ENCODE results near the gene RNF126.

Gene RNF126

DNA sequence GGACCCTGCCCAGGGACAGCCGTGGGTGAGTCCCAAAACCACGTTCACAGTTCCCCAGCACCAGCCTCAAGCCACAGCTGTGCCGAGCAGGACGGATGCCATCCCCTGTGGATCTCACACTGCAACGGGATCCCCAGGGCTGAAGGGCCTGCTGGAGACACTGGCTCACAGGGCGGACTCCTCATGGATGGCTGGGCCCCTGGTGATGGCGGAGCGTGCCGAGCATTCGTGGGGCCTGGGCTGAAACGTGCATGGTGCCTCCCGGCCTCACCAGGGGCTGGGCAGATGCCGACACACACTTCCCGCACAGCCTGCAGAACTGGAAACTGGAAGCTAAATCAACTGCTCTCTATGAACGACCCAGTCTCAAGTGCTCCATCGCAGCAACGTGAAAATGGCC, 9.6 kb downstream of the RNF126 start:
- ChIA-PET POLR2A (no interaction called here), CTCF (no interaction called here)
- no peak for DNase-seq (ENCODE audit: extremely low spot score)
- no peak for TF ChIP-seq TARDBP (IDR thresholded peaks at IDR 0.05)

DNA sequence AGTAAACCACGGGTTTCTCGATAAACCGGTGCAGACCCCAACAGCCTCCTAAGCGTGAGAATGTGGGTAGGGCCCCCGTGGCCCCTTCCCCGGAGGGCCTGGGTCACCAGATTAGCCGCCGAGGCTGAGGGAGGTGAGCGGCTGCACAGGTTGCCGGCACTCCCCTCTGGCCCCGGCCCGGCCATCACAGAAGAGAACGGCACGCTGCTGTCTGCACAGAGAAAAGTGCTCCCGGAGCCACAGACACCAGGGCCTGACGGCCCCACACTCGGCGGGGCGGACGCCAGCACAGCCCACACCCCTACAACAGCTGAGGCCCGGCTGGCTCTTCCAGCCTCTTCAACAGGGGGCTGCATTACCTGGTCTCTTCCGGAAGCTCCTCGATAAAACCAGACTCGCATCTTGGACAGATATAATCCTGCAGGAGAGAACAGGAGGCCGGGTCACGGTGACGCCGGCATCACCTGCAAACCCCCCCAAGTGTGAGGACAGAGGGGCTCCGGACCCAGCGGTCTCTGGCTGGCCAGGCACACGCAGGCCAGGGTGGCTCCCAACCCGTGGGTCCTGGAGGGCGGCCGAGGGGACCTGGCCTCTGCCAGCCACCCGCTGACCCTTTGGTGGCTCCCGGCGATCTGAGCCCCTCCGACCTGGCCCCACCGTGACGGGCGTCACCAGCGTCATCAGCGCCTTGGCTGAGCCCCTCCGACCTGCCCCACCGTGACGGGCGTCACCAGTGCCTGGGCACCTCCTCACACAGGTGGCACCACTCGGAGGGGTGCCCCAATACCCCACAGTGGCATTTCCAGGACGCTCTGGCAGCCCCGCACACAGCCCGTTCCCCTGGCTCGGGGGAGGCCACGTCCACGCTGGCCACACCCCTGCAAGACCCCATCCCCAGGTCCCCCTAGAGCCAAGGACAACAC, 10.3 kb downstream of the RNF126 start:
- CTCF ChIA-PET = no interaction called here

DNA sequence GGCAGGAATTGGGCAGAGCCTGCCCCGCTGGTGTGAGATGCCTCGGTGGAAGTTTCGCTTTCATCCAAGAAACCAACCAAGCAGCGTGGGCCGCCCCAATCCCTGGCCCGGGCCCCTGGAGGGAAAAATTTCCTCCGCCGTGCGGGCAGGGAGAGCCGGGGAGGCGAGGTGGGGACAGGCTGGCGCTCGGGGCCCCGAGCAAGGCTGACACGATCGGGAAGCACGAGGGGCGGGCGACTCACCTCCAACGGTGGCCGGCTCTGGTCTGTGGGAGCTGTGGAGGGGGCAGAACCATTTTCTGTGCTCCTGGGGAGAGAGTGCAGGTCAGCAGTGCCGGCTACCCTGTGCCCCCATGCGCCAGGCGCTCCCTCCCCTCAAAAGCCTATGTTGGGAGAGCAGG, 11.0 kb downstream of the RNF126 start:
- no peak for DNase-seq (ENCODE audit: extremely low spot score)
- CTCF ChIA-PET = no interaction called here
- POLR2A ChIA-PET = no interaction called here
- TF ChIP-seq BHLHE40 (IDR thresholded peaks at IDR 0.05; ENCODE audit: borderline replicate concordance) (no peak), HDGF (IDR thresholded peaks at IDR 0.05; ENCODE audit: borderline replicate concordance) (no peak), NFRKB (IDR thresholded peaks at IDR 0.05) (no peak), TARDBP (IDR thresholded peaks at IDR 0.05) (no peak), LEF1 (IDR thresholded peaks at IDR 0.05; ENCODE audit: borderline replicate concordance) (no peak), FOXM1 (IDR thresholded peaks at IDR 0.05; ENCODE audit: borderline replicate concordance) (no peak), CTBP1 (IDR thresholded peaks at IDR 0.05; ENCODE audit: borderline replicate concordance) (no peak), FOXA1 (IDR thresholded peaks at IDR 0.05) (no peak), FOXK2 (IDR thresholded peaks at IDR 0.05) (no peak), SP1 (IDR thresholded peaks at IDR 0.05) (no peak), ELF4 (IDR thresholded peaks at IDR 0.05) (no peak), ARNT (IDR thresholded peaks at IDR 0.05) (no peak), ZNF384 (IDR thresholded peaks at IDR 0.05) (no peak), L3MBTL2 (conservative IDR thresholded peaks at IDR 0.05) (no peak)
- TF ChIP-seq, protein P1, sequence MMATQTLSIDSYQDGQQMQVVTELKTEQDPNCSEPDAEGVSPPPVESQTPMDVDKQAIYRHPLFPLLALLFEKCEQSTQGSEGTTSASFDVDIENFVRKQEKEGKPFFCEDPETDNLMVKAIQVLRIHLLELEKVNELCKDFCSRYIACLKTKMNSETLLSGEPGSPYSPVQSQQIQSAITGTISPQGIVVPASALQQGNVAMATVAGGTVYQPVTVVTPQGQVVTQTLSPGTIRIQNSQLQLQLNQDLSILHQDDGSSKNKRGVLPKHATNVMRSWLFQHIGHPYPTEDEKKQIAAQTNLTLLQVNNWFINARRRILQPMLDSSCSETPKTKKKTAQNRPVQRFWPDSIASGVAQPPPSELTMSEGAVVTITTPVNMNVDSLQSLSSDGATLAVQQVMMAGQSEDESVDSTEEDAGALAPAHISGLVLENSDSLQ (IDR thresholded peaks at IDR 0.05) = no peak

More for the DNA sequence above, 10.3 kb downstream of the RNF126 start:
- TF ChIP-seq FOXK2 (IDR thresholded peaks at IDR 0.05) (no peak), NFRKB (IDR thresholded peaks at IDR 0.05) (no peak), ARNT (IDR thresholded peaks at IDR 0.05) (no peak), TARDBP (IDR thresholded peaks at IDR 0.05) (no peak), LEF1 (IDR thresholded peaks at IDR 0.05; ENCODE audit: borderline replicate concordance) (no peak), FOXM1 (IDR thresholded peaks at IDR 0.05; ENCODE audit: borderline replicate concordance) (no peak), CTBP1 (IDR thresholded peaks at IDR 0.05; ENCODE audit: borderline replicate concordance) (no peak), SUZ12 (IDR thresholded peaks at IDR 0.05) (no peak), ELF4 (IDR thresholded peaks at IDR 0.05) (no peak), BHLHE40 (IDR thresholded peaks at IDR 0.05; ENCODE audit: borderline replicate concordance) (no peak), L3MBTL2 (conservative IDR thresholded peaks at IDR 0.05) (no peak), FOXA1 (IDR thresholded peaks at IDR 0.05) (no peak), HDGF (IDR thresholded peaks at IDR 0.05; ENCODE audit: borderline replicate concordance) (no peak), SP1 (IDR thresholded peaks at IDR 0.05) (no peak), ZNF384 (IDR thresholded peaks at IDR 0.05) (no peak)
- TF ChIP-seq, protein P1 (IDR thresholded peaks at IDR 0.05) = no peak
- no peak for DNase-seq (ENCODE audit: extremely low spot score)
- POLR2A ChIA-PET = no interaction called here

DNA sequence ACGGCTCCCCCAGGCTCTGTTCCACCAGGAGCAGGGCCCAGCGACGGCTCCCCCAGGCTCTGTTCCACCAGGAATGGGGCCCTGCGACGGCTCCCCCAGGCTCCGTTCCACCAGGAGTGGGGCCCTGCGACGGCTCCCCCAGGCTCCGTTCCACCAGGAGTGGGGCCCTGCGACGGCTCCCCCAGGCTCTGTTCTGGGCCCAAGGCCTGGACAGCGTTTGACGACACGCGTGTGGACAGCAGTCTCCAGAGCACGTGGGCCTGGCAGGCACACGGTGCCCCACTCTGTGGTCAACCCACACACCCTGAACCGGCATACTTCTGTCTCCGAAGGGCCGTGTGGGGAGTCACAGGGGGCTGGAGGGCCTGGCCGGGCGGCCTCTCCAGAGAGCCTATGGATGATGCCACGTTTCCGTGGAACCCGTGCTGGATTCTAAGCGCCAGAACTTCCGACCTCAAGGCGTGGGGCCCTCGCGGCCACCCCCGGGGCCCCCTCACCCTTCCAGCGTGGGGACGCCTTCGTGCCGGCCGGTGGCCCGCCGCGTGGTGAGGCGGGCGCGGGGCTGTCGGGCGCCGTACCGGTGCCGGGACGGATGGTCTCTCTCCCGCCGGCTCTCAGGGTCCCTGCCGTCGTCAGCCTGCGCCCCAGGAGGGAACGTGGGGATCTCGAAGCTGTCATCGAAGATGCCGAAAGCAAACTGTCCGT, 11.7 kb downstream of the RNF126 start:
- no peak for TF ChIP-seq TARDBP (IDR thresholded peaks at IDR 0.05)
- TF ChIP-seq ELF4 (IDR thresholded peaks at IDR 0.05) = no peak
- TF ChIP-seq BHLHE40 (IDR thresholded peaks at IDR 0.05; ENCODE audit: borderline replicate concordance) = no peak
- no peak for TF ChIP-seq FOXA1 (IDR thresholded peaks at IDR 0.05)
- no peak for TF ChIP-seq HDGF (IDR thresholded peaks at IDR 0.05; ENCODE audit: borderline replicate concordance)
- TF ChIP-seq CTBP1 (IDR thresholded peaks at IDR 0.05; ENCODE audit: borderline replicate concordance) = no peak
- no peak for TF ChIP-seq L3MBTL2 (conservative IDR thresholded peaks at IDR 0.05)
- TF ChIP-seq ARNT (IDR thresholded peaks at IDR 0.05) = no peak
- no peak for TF ChIP-seq FOXM1 (IDR thresholded peaks at IDR 0.05; ENCODE audit: borderline replicate concordance)
- no peak for TF ChIP-seq SUZ12 (IDR thresholded peaks at IDR 0.05)
- no peak for TF ChIP-seq NFRKB (IDR thresholded peaks at IDR 0.05)
- TF ChIP-seq SP1 (IDR thresholded peaks at IDR 0.05) = no peak
- TF ChIP-seq FOXK2 (IDR thresholded peaks at IDR 0.05) = no peak
- no peak for TF ChIP-seq LEF1 (IDR thresholded peaks at IDR 0.05; ENCODE audit: borderline replicate concordance)
- TF ChIP-seq ZNF384 (IDR thresholded peaks at IDR 0.05) = no peak
- TF ChIP-seq, protein P1 (IDR thresholded peaks at IDR 0.05) = no peak
- ChIA-PET POLR2A (no interaction called here), CTCF (no interaction called here)
- no peak for DNase-seq (ENCODE audit: extremely low spot score)

DNA sequence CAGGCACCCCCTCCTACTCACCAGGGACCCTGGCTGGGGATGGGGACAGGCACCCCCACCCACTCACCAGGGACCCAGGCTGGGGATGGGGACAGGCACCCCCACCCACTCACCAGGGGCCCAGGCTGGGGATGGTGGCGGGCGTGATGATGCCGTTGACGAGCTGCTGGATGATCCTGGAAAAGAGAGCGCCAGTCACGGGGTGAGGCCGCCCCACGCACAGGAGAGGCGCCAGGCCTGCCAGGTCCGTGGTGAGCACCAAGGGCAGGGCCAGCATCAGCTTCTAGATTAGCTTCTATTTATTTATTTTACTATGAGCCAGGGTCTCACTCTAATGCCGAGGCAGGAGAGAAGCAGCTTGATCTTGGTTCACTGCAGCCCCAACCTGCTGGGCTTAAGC, 12.9 kb downstream of the RNF126 start:
- no peak for TF ChIP-seq TARDBP (IDR thresholded peaks at IDR 0.05)
- no peak for TF ChIP-seq SP1 (IDR thresholded peaks at IDR 0.05)
- no peak for TF ChIP-seq NFRKB (IDR thresholded peaks at IDR 0.05)
- TF ChIP-seq ELF4 (IDR thresholded peaks at IDR 0.05) = no peak
- TF ChIP-seq, protein P1 (IDR thresholded peaks at IDR 0.05) = no peak
- no peak for TF ChIP-seq ARNT (IDR thresholded peaks at IDR 0.05)
- TF ChIP-seq BHLHE40 (IDR thresholded peaks at IDR 0.05; ENCODE audit: borderline replicate concordance) = no peak
- TF ChIP-seq SUZ12 (IDR thresholded peaks at IDR 0.05) = no peak
- no peak for TF ChIP-seq HDGF (IDR thresholded peaks at IDR 0.05; ENCODE audit: borderline replicate concordance)
- no peak for TF ChIP-seq FOXK2 (IDR thresholded peaks at IDR 0.05)
- TF ChIP-seq FOXA1 (IDR thresholded peaks at IDR 0.05) = no peak
- no peak for TF ChIP-seq LEF1 (IDR thresholded peaks at IDR 0.05; ENCODE audit: borderline replicate concordance)
- no peak for TF ChIP-seq L3MBTL2 (conservative IDR thresholded peaks at IDR 0.05)
- POLR2A ChIA-PET = no interaction called here
- DNase-seq (ENCODE audit: extremely low spot score) = no peak
- CTCF ChIA-PET = no interaction called here
